HG03442 (cell line): ENCODE measurements around the gene LYRM9.
"Not testable (repeated sequence)": the region's sequence is repeated elsewhere in the genome, so short reads cannot be mapped to it uniquely, and the experiment has no call there.

Experiments
- ATAC-seq: cut with Tn5 transposase; IDR thresholded peaks from one replicate; pipeline ENCODE4 v1.9.1; 2021; ENCODE audit warnings: mild to moderate bottlenecking, moderate library complexity; ENCODE audit not compliant: unreplicated experiment

LYRM9 gene

DNA sequence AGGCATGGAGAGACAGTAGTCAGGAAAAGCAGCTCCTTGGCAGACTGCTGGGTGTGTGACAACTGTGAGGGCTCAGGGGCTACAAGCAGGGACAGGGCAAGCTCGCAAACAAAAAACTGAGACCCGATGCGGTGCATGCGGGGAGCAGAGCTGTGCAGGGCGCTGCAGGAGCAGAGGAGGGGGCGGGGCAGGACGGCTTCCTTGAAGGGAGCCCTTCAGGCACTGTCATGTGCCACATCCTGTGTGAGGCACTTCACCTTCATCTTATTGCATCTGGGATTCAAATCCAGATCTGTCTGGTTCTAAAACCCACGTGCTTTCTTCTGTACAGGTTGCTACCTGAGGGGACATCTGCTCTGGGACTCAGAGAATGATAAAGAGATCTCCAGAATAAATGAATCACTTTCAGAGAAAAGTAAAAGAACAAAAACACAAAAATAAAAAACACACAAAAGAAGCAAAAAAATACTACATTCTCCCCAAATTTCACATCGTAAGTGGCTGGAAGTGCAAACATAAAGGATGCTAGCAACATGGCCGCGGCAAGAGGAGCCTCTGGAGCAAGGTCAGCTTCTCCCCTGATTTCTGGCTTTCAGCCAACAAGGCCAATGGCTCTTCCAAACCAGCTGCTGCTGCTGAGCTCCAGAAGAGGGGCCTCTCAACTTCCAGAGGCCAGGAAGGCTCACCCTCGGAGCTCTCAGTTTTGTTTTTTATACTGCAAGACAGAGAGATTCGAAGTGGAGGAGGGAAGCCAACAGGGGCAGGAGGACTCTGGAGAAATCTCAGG, 14.2 kb downstream of the LYRM9 start:
- no peak for ATAC-seq

DNA sequence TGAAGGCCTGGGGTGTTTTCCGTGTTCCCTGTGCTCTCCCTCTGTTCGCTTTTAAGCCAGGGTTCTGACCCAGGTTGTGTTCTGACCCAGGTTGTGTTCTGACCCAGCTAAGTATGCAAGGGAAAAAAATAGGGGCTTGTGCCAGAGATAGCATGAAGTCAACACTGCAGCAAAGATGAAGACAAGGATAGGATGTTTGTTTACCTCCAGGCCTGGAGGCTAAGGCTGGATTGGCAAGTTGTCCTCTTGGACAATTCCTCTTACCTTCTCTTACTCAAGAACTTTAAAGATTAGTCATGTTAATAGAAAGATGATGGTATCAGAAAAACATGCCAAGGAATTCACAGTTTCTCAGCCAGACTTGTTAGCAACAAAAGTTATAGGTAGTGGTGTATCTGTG, 19.4 kb downstream of the LYRM9 start:
- no peak for ATAC-seq

DNA sequence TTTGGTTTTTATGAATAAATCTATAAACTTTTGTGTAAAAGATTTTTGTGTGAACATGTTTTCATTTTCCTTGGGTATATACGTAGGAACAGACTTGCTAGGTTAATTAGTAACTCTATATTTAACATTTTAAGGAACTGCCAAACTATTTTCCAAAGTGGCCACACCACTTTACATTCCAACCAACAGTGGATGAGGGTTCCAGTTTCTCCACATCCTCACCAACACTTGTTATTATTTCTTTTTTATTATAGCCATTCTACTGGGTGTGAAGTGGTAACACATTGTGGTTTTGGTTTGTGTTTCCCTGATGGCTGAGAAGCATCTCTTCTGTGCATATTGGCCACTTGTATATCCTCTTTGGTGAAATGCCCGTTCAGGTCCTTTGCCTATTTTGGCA, 20.0 kb downstream of the LYRM9 start:
- no peak for ATAC-seq

DNA sequence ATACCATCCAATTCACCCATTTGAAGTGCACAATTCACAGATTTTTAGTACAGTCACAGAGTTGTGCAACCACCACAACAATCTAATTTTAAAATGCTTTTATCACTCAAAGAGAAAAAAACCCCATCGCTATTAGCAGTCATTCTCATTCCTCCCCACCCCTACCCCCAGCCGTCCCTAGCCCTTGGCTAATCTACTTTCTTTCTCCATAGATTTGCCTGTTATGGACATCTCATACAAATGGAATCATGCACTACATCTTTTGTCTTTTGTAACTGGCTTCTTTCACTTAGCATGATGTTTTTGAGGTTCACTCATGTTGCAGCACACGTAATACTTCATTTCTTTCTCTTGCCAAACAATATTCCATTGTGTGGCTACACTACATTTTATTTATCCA, 20.4 kb downstream of the LYRM9 start:
- no peak for ATAC-seq

DNA sequence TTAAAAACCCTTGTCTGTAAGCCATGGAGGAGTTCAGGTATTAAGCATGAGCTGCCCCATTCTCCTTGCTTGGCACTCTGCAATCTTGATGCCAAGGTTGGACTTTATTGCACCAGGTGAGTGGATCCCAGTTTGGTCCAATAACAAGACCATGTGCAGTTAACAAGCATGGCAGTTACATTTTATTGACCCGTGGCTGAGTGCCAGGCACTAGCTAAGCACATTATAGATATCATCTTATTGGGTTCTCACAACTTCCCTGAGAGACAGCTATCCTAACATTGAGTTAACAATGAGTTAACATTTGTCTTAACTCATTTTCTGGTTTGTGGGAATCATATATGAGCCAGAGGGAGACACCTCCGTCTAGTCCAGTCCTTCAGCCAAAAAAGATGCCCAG, 21.8 kb downstream of the LYRM9 start:
- ATAC-seq = no peak

DNA sequence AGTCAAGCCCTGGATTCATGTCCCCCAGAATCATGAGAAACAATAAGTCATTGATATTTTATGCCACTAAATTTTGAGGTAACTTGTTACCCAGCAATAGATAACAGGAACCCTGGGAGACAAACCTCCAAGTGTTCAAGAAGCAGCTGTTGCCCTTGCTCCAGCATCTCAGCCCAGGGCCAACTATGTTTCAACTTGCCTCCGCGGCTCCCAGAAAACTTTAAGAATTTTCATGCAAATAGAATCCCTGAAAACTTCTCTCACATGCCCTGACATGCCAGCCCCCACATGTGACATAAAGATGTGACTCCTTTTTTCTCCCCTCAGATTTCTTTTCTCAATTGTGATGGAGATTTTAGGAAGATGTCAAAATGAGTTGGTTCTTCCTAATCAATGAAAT, 22.8 kb downstream of the LYRM9 start:
- no peak for ATAC-seq

DNA sequence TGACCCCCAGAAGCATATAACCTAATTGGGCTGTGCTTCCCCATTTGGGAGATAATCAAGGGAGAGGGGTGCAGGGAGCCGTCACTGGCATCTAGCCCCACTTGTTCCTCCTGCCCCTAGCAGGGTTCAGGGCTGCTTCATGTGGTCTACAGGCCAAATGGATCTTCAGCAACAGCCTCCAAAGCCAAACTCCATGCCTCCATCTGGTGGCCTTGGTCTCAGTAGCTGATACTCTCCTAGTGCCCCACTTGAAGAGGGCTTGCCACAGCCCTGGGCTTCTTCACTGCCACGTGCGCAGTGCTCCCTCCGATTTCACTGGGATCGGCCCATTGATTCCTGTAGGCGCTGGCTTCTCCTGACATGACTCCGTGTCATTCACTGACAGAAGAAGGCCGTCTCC, 24.6 kb downstream of the LYRM9 start:
- no peak for ATAC-seq

DNA sequence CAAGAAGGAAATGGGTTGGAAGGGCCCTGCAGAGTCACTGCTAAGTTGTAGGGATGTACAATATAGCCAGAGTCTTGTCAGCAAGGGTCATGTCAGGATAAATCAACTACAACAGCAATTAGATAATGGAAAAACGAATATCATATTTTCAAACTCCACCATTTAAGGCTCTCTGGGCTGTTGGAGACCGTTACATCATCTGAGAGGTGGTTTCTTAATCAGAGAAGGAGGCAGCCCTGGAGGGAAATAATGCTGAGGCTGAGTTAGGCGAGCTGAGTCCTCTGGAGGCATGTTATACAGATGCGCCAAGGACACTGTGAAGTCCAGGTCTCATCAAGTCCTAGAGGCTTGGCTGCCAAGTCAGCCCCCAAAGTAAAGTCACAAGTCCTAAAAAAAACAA, 30.3 kb downstream of the LYRM9 start:
- ATAC-seq = no peak

DNA sequence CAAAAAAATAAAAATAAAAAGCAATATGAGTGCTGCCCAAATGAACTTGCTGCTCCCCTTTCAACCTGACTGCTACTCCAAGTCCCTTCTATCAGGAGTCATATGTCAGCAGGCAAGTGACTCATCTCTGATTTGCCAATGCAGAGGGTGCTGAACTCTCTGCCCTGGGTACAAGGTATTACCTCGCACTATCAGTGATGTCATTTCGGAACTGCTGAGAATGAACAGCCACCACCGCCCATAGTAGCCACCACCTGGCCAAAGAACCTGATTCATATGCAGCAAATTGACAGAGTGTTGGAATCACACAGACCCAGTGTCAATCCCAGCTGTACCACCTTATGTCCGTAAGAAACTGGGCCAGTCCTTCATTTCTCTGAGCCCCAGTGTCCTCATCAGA, 31.2 kb downstream of the LYRM9 start:
- no peak for ATAC-seq

DNA sequence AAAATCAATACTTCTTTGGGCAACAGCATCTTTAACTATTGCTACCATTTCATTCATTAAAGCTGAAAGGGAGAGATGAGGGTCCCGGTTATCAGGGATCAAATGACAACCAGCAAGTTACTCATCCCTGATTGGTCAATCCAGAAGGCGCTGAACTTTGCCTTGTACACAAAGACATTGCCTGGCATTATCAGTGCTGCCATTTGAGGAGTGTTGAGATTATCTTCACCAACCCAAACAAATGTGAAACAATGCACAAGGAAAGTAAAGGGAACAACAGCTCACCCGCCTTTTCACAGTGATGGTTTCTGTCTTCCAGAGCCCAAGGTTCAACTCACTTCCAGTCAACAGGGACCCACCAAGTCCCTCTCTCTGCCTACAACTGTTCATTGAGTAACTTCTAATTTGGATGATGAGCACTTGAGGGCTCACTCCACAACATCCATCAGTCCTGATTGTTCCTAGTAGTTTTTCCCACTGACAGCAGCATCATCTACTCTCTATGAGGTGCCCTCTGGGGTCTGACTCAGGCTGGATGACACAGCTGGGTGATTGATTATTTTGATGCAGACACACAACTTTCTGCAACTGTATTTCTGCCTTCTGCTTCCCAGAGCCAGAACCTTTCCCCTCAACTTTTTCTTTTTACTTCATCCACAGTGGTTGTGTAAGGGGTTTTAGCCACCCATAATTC, 32.0 kb downstream of the LYRM9 start:
- no peak for ATAC-seq

DNA sequence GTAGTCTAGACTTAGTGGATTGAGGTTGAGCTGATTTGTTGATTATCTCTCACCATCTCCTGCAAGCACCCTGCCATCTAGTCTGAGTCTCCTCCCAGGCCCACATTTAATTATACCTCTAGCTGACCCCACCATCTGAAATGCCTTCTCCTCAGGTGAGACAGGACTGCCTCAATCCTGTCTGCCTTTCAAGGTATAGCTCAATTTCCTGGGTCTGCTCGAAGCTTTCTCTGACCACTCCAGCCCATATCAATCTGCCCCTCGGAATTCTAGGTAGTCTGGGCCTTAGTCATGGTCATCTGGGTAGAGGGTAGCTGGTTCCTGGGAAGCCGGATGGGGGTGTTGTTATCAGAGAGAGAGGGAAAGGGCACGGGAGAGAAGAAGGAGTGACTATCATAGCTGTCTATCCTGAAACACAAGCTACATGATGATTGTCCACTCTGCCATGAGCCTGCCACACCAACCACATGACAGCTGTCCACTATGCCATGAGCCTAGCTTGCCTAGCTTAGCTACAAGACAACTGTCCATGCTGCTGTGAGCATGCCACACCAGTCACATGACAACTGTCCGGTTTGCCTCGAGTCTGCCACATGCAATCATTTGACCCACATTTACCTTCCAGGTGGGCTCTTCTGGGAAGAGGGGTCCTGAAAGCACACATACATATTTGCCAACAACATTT, 34.4 kb downstream of the LYRM9 start:
- no peak for ATAC-seq

DNA sequence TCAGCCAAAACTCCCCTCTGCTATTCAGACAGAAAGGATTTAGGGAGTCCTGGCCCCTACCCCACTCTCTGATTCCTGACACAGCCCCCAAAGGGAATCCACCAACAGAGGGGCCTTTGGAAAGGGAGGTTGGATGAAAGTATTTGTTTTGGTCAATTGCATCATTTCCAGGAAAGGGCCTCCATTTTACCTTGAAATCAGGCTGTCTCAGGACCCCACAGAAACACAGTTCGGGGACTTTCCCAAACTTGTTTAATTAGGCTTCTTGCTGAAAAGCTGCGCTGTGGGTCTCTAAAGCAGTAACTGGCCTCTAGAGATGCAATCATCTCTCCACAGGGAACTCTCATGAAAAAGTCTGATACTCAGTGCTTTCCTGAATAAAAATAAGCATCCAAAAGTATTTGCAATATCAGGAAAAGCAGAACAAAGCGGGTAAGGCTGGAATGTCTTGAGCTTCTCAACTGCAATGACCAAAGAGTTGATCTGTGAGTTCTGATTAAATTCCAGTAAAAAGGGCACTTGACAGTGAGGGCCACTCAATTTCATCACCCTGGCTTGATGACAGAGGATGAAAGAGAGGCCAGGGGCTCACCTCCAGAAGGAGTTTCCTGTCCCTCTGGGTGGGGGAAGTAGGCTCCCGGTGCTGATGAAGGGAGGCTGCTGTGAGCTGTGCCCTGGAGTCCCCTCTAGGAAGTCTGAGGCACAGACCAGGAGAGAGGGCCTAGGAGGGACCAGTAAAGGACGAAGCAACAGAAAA, 36.3 kb downstream of the LYRM9 start:
- no peak for ATAC-seq

DNA sequence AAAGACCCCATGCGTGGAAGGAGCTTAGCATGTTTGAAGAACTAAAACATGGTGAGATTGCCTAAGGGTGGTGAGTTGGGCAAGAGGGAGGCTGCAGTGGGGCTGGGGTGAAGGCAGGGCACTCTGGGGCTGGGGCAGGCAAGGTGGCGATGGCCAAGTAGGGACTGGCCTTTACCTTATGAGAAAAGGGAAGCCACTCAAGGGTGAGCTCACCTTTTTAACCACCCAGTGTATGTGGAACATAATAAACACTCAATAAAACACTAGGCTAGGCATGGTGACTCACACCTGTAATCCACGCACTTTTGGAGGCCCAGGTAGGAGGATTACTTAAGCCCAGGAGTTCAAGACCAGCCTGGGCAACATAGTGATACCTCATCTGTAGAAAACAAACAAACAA, 37.7 kb downstream of the LYRM9 start:
- no peak for ATAC-seq

DNA sequence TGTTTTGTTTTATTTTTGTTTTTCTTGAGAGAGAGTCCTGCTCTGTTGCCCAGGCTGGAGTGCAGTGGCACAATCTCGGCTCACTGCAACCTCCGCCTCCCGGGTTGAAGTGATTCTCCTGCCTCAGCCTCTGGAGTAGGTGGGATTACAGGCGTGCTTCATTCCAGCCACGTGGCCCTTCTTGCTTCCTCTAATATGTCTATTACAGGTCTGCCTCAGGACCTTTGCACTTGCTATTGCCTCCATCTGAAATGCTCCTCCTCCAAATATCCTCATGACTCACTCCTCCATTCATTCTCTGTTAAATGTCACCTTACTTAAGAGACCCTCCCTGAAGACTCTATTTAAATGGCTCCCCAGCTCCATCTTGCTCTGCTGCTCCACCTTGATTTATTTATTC, 39.0 kb downstream of the LYRM9 start:
- no peak for ATAC-seq

DNA sequence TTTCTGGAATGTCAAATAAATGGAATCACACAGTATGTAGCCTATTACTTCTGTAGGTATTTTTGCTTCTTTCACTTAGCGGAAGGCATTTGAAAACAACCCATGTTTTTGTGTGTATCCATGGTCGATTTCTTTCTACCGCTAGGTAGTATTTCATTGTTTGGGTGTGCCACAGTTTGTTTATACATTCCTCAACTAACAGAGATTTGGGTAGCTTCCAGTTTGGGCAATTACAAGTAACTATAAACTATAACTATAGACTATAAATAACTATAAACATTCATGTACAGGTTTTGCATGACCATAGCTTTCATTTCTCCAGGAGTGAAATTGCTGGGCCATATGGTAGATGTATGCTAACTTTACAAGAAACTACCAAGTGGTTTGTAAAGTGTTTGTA, 40.1 kb downstream of the LYRM9 start:
- no peak for ATAC-seq

DNA sequence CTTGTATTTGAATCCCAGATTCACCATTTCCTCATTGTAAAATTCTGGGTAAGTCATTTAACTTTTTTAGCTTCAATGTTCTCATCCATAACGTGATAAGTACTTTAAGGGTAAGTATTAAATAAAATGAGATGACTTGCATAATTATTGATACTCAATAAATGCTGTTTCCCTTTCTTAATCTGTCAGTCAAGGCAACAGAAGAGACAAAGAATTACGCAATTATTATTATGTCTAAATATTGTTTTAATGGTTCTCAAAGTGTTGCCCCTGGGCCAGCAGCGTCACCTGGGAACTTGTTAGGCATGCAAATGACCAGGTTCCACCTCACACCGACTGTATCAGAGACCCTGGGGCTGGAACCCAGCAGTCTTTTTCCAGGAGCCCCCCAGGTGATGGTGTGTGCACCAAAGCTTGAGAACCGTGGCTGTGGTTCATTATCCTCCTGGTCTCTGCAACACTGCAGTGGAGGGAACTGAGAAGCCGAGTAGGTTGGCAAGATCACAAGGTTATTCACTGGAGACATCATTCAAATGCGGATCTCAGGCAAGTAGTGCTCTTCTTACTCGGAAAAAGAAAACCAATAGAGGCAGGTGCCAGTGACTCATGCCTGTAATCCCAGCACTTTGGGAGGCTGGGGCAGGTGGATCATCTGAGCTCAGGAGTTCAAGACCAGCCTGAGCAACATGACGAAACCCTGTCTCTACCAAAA, 43.5 kb downstream of the LYRM9 start:
- ATAC-seq = no peak

DNA sequence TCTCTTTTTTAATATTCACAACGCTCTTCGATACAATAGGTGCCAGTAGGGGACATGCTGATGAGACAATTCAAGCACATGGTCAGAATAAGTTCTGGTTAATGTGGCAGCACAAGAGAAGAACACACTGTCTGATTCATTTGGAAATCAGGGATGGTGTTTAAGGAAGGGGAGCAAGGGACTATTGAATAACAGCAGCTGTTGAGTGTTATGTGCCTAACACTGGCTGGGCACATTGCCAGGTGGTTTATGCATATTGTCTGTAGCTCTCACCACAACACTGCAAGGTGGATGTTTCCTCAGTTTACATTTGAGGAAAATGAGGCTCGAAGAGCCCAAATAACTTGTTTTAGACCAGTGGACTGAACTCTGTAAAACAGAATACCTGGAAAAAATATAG, 44.2 kb downstream of the LYRM9 start:
- ATAC-seq = no peak

DNA sequence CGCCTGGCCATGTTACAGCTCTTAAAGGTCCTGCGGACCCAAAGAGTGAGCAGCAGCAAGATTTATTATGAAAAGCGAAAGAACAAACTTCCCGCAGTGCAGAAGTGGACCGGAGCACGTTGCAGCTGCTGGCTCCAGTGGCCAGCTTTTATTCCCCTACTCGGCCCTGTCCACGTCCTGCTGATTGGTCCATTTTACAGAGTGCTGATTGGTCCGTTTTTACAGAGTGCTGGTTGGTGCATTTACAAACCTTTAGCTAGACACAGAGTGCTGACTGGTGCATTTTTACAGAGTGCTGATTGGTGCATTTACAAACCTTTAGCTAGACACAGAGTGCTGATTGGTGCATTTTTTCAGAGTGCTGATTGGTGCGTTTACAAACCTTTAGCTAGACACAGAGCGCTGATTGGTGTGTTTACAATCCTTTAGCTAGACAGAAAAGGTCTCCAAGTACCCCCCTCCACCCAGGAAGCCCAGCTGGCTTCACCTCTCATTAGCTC, 46.3 kb downstream of the LYRM9 start:
- ATAC-seq = not testable (repeated sequence)

DNA sequence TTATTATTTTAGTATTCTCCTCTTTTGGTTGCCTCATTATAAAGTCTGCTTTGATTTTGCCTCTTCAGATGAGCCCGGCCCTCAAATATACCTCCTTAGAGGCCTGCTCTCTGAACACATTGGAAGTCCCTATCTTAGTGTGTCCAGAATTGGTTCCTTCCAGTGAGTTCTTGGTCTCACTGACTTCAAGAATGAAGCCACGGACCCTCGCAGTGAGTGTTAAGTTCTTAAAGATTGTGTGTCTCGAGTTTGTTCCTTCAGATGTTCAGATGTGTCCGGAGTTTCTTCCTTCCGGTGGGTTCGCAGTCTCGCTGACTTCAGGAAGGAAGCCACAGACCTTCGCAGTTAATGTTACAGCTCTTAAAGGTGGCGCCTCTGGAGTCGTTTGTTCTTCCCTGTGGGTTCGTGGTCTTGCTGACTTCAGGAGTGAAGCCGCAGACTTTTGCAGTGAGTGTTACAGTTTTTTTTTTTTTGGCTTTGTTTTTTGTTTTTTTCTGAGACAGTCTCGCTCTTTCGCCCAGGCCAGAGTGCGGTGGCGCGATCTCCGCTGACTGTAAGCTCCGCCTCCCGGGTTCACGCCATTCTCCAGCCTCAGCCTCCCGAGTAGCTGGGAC, 47.0 kb downstream of the LYRM9 start:
- ATAC-seq = no peak
